ENCODE measurements around the gene KCNJ14. TPM values are rescaled to one million over a fixed set of nuclear protein-coding genes. Genes with fewer than 3 reads are reported as not detected.

The KCNJ14 gene
- total RNA-seq, result 0.35 and 1.3 TPM in 2 replicates

GRCh38 chr19:48455171-48455907 is at the start of gene KCNJ14:
Gene KCNJ14, plus strand, starts transcription at chr19:48455574. Its CDS starts 6,151 bp downstream, at chr19:48461725.
- DNase-seq (ENCODE audit: low read depth), result no peak

- no peak for DNase-seq (ENCODE audit: low read depth)
Observed at GRCh38 chr19:48405850-48406249, 49.5 kb upstream of the KCNJ14 start.

- DNase-seq (ENCODE audit: low read depth), result no peak
Observed at GRCh38 chr19:48413879-48414587, 41.3 kb upstream of the KCNJ14 start.

DNA sequence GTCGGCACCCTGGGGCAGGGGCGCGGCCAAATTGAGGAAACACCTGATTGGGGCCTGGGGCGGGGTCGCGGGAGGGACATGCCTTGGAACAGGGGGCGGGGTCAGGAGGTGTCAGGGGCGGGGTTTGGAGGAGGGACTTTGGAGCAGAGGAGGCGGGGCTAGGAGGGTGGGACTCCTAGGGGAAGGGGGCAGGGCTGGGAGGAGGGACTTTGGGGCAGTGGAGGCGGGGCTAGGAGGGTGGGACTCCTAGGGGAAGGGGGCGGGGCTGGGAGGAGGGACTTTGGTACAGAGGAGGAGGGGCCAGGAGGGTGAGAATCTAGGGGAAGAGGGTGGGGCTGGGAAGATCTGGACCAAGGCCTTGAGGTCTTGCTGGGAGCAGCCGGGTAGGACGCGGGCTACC is 40.0 kb upstream of the KCNJ14 start:
- peak; percentile 72 for DNase-seq (ENCODE audit: low read depth)

DNA sequence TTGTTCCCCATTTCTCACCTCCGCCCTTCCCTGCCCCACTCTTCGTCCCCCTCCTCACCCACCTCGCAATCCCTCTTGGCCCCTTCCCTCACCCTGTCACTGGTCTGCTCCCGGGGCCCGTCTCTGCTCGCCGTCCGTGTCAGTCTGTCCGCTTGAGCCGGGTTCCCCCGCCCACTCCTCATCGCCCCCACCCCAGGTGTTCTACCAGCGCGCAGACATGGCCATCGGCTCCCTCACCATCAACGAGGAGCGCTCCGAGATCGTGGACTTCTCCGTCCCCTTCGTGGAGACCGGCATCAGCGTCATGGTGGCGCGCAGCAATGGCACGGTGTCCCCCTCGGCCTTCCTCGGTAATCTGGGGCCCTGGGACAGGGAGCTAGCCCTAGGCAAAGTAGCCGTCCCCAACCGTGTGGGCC is 39.6 kb upstream of the KCNJ14 start:
- DNase-seq (ENCODE audit: low read depth), result no peak

DNA sequence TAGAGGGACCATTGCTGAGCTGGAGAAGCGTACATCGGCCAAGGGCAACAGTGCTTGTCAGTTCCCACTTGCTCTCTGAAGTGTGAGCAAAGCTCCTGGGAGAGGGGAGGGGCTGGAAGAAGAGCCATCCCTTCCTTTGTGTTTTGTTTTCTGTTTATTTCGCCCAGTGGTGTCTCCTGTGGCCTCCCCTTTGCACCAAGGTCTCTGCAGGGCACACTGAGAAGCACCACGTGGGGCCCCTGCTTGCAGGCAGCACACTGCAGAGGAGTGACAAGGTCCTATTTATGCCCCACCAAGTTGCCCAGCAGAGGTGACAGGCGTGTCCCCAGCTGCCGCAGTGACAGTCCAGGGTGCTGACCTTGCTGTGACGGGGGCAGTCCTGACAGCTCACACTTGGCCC is 38.0 kb upstream of the KCNJ14 start:
- no peak for DNase-seq (ENCODE audit: low read depth)

DNA sequence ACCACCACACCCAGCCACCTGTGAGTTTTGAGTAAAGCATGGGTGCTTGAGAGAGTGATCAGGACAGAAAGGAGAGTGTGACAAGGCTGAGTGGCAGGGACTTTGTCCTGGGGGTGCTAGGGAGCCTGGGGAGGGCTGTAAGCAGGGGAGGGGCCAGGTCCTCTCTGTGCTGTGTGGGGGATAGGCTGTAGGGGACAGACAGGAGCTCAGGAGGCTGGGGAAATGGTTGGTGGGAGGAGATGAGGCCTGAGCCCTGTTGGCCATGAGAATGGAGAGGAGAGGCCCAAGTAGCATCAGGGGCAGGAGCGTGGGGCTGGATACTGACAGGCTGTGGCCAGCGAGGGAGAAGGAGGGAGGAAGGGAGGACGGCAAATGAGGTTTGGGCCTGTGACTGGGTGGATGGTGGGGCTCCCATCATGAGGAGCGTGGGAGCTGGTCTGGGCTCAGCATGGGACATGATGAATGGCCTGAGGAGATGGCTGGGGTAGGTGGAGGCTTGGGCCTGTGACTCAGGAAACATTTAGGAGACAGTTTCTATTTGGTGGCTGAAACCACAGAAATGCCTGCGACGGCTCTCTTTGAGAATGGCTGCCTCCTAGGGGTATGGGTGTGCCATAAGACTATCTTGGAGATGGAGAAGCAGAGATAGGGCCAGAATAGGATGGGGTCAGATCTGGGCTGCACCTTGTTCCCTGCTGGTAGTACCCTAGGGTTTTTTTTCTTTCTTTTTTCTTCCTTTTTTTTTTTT is 36.9 kb upstream of the KCNJ14 start:
- DNase-seq (ENCODE audit: low read depth), result no peak

DNA sequence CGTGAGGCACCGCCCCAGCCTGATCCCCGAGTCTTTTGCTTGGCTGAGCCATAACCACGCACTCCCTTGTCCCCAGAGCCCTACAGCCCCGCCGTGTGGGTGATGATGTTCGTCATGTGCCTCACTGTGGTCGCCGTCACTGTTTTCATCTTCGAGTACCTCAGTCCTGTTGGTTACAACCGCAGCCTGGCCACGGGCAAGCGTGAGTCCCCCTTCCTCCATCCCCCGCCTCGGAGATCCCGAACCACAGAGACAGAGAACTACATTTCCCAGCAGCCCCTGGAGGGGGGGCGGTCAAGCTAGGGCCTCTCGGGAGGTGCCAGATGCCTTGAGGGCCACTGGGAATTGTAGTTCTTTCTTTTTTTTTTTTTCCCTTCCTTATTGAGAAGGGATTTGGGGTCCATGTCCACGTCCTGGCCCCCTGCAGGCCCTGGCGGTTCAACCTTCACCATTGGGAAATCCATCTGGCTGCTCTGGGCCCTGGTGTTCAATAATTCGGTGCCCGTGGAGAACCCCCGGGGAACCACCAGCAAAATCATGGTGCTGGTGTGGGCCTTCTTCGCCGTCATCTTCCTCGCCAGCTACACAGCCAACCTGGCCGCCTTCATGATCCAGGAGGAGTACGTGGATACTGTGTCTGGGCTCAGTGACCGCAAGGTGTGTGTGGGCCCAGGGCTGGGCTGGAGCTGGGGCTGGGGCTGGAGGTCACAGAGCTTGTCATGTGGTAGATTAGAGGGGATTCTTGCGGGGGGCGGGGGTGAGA is 36.0 kb upstream of the KCNJ14 start:
- no peak for DNase-seq (ENCODE audit: low read depth)

- no peak for DNase-seq (ENCODE audit: low read depth)
Observed at GRCh38 chr19:48421548-48421947, 33.8 kb upstream of the KCNJ14 start.

GRCh38 chr19:48424694-48425219 is 30.6 kb upstream of the KCNJ14 start:
- peak; percentile 69 for DNase-seq (ENCODE audit: low read depth)

DNA sequence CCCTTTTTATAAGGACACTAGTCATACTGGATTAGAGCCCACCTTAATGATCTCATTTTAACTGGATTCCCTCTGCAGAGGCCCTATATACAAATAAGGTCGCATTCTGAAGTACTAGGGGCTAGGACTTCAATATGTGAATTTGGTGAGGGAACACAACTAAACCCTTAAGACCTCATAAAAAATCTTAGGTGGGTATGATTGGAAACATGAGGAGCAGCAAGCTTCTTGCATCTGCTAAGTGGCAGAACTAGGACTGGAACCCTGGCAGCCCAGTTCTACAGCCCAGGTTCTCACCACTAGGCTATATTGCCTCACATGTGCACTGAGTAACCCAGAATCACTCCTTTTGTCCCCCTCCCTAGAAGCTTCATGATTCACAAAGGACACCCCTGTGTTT is 26.7 kb upstream of the KCNJ14 start:
- DNase-seq (ENCODE audit: low read depth), result no peak

DNA sequence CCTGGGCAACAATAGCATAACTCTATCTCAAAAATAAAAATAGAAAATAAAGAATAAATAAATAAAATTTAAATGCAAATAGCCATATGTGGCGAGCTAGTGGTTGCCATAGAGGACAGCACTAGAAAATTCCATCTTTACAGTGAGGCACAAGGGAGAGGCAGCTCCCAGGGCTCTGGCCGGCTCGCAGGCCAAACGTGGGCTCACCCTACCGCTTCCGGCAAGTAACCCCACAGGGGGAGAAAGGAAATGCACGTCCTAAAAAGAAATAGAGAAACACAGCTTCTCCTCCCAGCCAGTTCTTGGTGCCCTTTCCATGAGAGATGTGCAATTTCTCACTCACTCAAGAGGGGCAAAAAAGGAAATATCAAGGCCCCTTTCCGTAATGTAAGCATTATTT is 22.0 kb upstream of the KCNJ14 start:
- no peak for DNase-seq (ENCODE audit: low read depth)

DNA sequence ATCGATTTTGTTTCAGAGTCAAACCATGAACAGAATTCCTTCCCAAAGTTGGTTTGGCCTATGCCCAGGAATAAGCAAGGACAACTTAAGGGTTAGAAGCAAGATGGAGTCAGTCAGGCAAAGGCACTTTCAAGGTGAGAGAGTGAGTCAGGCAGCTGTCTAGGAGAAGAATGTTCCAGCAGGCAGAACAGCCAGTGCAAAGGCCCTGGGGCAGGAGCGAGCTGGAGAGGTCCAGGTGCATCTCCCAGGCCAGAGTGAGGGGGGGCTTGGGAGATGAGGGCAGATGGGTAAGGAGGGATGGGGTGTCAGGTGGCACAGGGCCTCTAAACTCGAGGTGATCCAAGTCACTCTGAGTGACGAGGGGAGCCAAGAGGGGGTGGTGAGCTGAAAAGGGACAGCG is 18.8 kb upstream of the KCNJ14 start:
- DNase-seq (ENCODE audit: low read depth), result no peak

DNA sequence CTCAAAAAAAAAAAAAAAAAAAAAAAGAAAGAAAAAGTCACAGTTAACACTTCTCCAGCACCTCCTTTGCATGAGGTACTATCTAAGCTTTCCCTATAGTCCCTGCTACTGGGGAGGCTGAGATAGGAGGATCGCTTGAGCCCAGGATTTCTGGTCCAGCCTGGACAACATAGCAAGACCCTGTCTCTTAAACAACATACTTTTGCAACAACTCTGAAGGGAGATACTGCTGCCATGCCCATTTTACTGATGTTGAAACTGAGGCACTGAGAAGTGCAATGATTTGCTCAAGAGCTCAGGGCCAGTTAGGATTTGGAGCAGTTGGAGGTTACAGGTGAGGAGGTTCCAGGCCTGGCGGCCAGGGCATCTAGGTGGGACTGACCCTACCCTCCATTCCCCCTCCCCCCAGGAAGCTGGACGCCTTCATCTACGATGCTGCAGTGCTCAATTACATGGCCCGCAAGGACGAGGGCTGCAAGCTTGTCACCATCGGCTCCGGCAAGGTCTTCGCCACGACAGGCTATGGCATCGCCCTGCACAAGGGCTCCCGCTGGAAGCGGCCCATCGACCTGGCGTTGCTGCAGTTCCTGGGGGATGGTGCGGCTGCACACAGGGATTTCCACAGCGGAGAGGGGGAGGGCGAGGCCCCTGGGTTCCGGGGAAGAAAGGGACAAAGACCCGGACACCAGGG is 13.9 kb upstream of the KCNJ14 start:
- DNase-seq (ENCODE audit: low read depth), result no peak

DNA sequence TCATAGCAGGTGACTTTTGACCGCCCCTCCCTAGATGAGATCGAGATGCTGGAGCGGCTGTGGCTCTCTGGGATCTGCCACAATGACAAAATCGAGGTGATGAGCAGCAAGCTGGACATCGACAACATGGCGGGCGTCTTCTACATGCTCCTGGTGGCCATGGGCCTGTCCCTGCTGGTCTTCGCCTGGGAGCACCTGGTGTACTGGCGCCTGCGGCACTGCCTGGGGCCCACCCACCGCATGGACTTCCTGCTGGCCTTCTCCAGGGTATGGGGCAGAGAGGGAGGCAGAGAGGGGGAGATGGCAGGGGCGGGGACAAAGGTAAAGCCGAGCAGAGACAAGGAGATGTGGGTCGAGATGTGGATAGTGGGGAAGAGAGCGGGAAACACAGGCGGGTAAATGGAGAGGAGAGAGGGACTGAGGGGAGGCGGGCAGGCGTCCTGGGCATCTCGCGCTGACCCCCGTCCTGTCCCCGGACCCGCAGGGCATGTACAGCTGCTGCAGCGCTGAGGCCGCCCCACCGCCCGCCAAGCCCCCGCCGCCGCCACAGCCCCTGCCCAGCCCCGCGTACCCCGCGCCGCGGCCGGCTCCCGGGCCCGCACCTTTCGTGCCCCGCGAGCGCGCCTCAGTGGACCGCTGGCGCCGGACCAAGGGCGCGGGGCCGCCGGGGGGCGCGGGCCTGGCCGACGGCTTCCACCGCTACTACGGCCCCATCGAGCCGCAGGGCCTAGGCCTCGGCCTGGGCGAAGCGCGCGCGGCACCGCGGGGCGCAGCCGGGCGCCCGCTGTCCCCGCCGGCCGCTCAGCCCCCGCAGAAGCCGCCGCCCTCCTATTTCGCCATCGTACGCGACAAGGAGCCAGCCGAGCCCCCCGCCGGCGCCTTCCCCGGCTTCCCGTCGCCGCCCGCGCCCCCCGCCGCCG is 13.0 kb upstream of the KCNJ14 start:
- no peak for DNase-seq (ENCODE audit: low read depth)

GRCh38 chr19:48443256-48443655 is 12.1 kb upstream of the KCNJ14 start:
- DNase-seq (ENCODE audit: low read depth), result no peak

DNA sequence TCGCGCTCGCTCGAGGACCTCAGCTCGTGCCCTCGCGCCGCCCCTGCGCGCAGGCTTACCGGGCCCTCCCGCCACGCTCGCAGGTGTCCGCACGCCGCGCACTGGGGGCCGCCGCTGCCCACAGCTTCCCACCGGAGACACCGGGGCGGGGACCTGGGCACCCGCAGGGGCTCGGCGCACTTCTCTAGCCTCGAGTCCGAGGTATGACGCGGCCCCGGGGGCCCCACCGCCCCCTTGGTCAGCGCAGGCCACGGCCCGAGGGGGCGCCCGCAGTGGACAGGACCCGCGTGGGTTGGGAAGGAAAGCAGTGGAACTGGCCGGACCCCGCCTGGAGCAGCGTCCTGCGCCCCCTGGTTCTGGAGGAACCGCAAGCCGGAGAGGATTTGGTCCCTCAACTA is 11.6 kb upstream of the KCNJ14 start:
- DNase-seq (ENCODE audit: low read depth), result no peak

- no peak for DNase-seq (ENCODE audit: low read depth)
Observed at GRCh38 chr19:48444129-48444935, 11.0 kb upstream of the KCNJ14 start.

GRCh38 chr19:48444936-48445200 is 10.5 kb upstream of the KCNJ14 start:
- no peak for DNase-seq (ENCODE audit: low read depth)

- peak; percentile 93 for DNase-seq (ENCODE audit: low read depth)
Observed at GRCh38 chr19:48445256-48445605, 10.1 kb upstream of the KCNJ14 start.

Data from renal cortical epithelial cell (primary cell).